HG03095 (cell line): ENCODE measurements around the gene ZNF629.
"Not testable (repeated sequence)": the region's sequence is repeated elsewhere in the genome, so short reads cannot be mapped to it uniquely, and the experiment has no call there.

Experiments
- ATAC-seq: cut with Tn5 transposase; IDR thresholded peaks from one replicate; pipeline ENCODE4 v1.9.1; 2021; ENCODE audit warnings: moderate library complexity; ENCODE audit not compliant: unreplicated experiment

Gene ZNF629

GRCh38 chr16:30786936-30787612, at the start of gene ZNF629:
TSS of gene ZNF629 (minus strand) at chr16:30787205. CDS start at chr16:30784482, 2,723 bp downstream.
- ATAC-seq, result no peak

DNA sequence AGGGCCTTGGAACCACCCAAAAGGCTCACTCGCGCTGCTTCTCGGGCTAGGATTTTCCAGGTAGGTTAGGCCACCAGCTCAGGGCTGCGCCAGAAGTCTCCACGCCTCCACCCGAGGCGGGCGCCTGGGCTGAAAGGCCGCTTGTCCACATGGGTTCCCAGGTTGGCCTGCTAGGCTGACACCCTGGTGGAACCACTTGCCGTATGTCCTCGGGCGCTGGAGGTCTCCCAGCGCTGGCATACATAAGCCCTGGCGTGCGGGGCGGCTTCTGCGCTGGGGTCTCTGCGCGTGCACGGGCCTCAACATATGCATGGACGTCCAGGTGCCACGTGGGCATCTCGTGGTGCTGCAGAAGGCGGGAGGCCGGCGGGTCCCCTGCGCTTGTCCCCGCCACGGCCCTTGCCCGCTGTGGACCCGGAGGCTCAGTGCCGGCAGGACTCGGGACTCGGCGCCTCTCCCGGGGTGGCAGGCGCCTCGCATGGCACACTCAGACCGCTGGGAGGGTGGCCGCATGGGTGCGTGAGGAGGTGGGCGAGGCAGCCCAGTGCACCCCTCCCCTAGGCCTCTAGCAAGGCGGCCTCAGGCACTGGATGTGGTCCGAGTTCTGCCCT, 47.2 kb upstream of the ZNF629 start:
- no peak for ATAC-seq

DNA sequence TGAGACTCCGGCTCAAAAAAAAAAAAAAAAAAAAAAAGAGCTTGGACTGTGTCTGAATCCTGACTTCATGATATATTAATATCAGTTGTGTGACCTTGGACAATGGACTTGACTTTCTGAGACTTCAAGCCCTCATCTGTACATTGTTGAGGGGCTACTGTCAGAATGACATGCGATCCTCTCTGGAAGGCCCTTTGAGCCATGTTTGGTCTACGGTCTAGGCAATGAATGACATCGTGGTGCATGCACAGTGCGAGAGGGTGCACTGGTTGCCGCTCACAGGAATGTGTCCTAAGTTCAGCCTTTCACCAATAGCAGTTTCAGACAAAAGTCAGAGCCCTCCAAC, 43.0 kb upstream of the ZNF629 start:
- no peak for ATAC-seq

GRCh38 chr16:30829130-30830071, 42.4 kb upstream of the ZNF629 start:
- no peak for ATAC-seq

DNA sequence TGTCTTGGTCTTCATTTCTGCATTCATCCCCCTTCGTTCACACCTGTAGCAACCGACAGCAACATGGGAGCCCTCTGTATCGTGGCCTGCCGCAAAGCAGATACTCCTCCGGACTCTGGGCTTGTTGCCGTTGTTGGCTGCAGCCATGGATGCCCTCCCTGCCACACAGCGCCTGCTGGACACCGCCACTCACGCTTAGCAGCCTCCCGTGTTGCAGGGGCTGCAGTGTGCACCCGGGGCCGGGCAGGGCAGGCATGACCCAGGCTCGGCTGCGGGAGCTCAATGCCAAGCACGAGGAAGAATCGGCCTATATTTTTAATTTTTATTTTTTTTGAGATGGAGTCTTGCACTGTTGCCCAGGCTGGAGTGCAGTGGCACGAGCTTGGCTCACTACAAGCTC, 34.9 kb upstream of the ZNF629 start:
- ATAC-seq, result no peak

DNA sequence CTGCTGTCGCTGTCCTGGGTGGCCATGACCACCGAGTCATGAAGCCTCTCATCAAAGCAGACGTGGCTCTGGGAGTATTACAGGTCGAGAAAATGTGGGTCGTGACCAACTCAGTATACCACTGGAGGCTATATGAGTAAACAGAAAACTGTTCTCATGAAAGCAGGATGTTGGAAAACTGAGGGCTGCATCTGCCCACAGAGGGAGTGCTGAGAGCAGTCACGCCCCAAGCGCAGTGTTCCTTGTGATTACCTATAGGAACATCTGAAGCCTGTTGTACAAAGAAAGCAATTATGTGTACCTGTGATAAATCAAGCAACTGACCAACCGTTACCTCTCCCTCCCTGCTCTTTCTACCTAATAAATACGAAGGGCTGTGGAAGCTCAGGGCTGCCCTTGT, 34.4 kb upstream of the ZNF629 start:
- ATAC-seq, result not testable (repeated sequence)

- no peak for ATAC-seq
Observed at GRCh38 chr16:30820952-30821421, 34.0 kb upstream of the ZNF629 start.

DNA sequence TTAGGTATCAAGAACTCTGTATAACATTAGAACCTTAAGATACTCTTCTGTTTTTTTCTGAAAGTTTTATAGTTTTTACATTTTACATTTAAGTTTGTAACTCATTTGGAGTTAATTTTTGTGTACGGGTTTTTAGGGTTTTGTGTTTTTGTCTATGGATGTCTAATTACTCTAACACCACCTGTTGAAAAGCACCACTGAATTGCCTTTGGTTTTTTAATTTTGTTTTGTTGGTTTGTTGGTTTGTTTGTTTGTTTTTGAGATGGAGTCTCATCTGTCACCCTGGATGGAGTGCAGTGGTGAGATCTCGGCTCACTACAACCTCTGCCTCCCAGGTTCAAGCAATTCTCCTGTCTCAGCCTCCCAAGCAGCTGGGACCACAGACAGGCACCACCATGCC, 29.8 kb upstream of the ZNF629 start:
- ATAC-seq, result no peak

GRCh38 chr16:30813821-30814189, 26.8 kb upstream of the ZNF629 start:
- ATAC-seq, result no peak

DNA sequence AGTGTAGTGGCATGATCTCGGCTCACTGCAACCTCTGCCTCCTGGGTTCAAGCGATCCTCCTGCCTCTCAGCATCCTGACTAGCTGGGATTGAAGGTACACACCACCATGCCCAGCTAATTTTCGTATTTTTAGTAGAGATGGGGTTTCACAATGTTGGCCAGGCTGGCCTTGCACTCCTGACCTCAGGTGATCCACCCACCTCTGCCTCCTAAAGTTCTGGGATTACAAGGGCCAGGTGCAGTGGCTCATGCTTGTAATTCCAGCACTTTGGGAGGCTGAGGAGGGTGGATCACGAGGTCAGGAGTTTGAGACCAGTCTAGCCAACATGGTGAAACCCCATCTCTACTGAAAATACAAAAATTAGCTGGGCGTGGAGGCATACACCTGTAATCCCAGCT, 22.7 kb upstream of the ZNF629 start:
- ATAC-seq, result not testable (repeated sequence)

- not testable (repeated sequence) for ATAC-seq
Observed at GRCh38 chr16:30808890-30809426, 22.0 kb upstream of the ZNF629 start.

GRCh38 chr16:30808146-30808545, 21.1 kb upstream of the ZNF629 start:
- no peak for ATAC-seq

GRCh38 chr16:30805370-30806169, 18.6 kb upstream of the ZNF629 start:
- no peak for ATAC-seq

- no peak for ATAC-seq
Observed at GRCh38 chr16:30805056-30805369, 18.0 kb upstream of the ZNF629 start.

DNA sequence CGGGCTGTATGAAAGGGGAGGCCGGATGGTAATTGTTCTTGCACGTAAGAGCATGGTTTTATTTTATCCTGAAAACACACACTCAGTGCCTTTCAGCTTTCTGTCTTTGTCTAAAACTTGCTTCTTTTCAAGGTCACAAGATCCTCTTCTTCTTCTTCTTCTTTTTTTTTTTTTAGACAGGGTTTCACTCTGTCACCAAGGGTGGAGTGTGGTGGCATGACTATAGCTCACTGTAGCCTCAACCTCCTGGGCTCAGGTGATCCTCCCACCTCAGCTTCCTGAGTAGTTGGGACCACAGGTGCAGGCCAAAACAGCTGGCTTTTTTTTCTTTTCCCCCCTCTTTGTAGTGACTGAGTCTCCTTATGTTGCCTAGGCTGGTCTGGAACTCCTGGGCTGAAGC, 15.9 kb upstream of the ZNF629 start:
- no peak for ATAC-seq

DNA sequence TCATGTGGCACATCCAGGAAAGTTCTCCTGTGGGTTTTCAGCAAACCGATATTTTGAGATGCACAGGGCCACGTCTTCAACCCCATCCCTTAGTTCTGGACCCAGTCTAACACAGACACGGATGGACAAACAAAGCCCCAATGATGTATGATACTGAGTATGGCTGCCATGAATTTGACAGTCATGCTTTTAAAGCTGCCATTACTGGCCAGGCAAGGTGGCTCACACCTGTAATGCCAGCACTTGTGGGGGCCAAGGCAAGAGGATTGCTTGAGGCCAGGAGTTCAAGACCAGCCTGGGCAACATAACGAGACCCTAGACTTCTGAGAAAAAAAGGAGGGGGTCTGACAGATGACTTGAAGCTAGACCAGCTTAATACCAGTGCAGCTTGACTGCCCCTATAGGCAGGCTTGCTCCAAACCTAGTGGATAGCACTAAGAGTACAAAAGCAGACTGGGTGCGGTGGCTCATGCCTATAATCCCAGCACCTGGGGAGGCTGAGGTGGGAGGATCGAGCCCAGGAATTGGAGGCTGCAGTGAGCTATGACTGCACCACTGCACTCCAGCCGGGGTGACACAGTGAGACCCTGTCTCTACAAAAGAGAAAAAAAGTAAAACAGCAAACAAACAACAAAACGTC, 10.8 kb upstream of the ZNF629 start:
- ATAC-seq, result no peak

- ATAC-seq, result no peak
Observed at GRCh38 chr16:30794634-30795033, 7.6 kb upstream of the ZNF629 start.

DNA sequence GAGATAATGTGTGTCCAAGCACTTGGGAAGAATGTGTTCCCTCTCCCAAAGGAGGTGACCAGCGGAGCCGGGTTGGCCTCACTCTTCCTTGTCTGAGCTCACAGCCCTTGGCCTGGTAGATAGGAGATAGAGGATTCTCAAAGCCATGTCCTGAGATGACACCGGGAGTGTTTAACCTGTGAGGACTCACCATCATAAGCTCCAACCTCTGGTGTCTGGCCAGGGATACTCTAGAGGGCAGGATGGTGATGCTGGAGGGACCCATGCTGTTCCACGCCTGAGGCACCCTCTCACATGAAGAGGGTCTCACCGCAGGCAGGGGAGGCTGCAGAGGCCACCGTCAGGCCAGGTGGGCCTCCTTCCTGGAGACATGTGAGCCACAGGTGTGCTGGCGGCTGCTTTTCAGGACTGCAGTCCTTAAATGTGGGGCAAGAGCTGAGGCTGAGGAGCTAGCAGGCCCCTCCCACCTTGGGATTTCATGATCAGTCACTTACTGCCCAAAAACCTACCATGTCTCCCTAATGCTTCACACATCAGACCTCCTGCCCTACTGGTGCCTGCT, 6.6 kb upstream of the ZNF629 start:
- ATAC-seq, result no peak

DNA sequence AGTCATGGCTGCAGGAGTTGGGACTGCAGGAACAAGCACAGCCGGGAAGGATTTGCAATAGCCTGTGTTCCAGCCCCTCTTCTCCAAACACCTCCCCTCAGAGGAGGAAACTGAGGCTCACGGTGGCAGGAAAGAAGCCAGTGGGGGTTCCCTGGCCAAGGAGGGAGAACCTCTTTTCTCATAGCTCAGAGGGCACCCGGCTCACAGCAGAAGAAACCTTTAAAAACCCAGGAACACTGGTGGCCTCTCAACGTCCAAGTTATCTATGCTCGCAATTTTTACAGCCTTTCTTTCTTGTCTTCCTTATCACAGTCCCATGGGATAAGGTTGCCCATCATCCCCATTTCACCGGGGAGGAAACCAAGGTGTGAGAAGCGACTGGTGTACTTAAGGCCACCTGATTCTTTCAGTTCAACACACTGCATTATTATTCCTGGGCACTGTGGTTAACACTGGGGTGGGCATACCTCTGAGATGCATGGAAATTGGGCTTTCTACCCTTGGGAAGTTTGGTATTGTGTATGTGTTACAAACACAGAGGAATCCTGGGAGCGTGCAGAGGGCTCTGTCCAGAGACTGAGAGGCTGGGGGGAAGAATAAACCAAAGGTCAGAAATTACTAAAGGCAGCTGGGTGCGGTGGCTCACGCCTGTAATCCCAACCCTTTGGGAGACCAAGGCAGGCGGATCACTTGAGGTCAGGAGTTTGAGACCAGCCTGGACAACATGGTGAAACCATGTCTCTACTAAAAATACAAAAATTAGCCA, 791 bp upstream of the ZNF629 start:
- ATAC-seq, result no peak
